Measurements from ENCODE around the gene AGAP5.
"Not testable (repeated sequence)": the region's sequence is repeated elsewhere in the genome, so short reads cannot be mapped to it uniquely, and the experiment has no call there.

- TF ChIP-seq CTCF (conservative IDR thresholded peaks at IDR 0.05 in 1 of 2, IDR thresholded peaks at IDR 0.05 in 1 of 2; ENCODE audit: low read depth in 1 of 2, low read length in 2 of 2); EZH2 (IDR thresholded peaks at IDR 0.05; ENCODE audit: low read length, missing control alignments): not testable (repeated sequence)
Measured at GRCh38 chr10:73687641-73688040, 10.3 kb downstream of the AGAP5 start.

All from fibroblast of lung (primary cell).